Measurements from ENCODE around the gene LRRC42. TPM values are rescaled to one million over a fixed set of nuclear protein-coding genes. Genes with fewer than 3 reads are reported as not detected.

The LRRC42 gene
- total and polyA plus RNA-seq, 4 donors: 9.8 to 14.8 (median 10.9) TPM

DNA sequence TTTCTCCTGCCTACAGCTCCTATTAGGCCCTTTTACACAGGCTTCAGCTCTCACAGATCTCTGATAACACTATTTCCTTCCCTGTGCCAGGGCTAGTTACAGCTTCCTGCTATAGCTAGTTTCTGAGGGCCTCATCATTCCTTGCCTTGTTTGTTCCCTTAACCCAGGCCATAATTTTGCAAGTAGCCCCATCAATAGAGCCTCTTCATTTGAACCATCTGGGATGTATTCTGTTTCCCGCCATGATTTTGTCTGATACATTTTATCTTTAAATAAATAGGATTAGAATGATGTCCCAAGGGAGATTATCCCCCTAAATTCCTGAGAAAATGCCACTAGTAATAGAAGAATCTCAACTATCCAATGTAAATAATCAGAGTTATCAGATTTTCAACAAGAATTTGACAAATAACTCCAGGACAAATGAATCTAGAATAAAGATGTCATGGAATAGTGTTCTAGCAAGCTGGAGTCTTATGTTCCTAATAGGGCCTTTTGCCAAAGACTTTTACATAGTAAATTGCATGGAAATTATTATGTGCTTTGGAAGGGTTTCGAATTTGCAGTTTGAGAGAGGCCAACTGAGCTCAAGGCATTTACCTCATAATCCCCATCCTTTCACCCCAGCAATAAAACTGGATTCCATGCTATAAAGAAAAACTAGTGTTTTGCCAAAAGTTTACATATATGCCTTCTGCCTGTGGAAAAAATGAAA, 16.7 kb upstream of the LRRC42 start:
- no peaks in the 10 kb centered on the region for H3K27me3 ChIP-seq (ENCODE audit: control insufficient read depth in 4 of 4, insufficient read depth in 4 of 4, low read length in 3 of 4)
- 93% methylated on average over 2 of the region's 2 CpGs for WGBS
- no peaks in the 10 kb centered on the region for H3K4me1 ChIP-seq (ENCODE audit: control insufficient read depth in 4 of 4, insufficient read depth in 4 of 4, low read length in 3 of 4)
- H3K4me3 ChIP-seq (ENCODE audit: low read depth in 1 of 3, low read length in 3 of 3): no peak overlapping the region
- no peaks in the 10 kb centered on the region for H3K9me3 ChIP-seq (ENCODE audit: control insufficient read depth in 4 of 4, low read length in 3 of 4)
- H3K36me3 ChIP-seq (ENCODE audit: control insufficient read depth in 4 of 4, insufficient read depth in 3 of 4, low read depth in 1 of 4, low read length in 3 of 4): peaks cover 1 to 9% (median 7%) of the 10 kb centered on the region in 4 donors
- TF ChIP-seq, protein P1, sequence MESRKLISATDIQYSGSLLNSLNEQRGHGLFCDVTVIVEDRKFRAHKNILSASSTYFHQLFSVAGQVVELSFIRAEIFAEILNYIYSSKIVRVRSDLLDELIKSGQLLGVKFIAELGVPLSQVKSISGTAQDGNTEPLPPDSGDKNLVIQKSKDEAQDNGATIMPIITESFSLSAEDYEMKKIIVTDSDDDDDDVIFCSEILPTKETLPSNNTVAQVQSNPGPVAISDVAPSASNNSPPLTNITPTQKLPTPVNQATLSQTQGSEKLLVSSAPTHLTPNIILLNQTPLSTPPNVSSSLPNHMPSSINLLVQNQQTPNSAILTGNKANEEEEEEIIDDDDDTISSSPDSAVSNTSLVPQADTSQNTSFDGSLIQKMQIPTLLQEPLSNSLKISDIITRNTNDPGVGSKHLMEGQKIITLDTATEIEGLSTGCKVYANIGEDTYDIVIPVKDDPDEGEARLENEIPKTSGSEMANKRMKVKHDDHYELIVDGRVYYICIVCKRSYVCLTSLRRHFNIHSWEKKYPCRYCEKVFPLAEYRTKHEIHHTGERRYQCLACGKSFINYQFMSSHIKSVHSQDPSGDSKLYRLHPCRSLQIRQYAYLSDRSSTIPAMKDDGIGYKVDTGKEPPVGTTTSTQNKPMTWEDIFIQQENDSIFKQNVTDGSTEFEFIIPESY (IDR thresholded peaks at IDR 0.05): no peak
- TF ChIP-seq CTCF (IDR thresholded peaks at IDR 0.05; ENCODE audit: low read depth, low read length, missing input control) (no peak), REST (IDR thresholded peaks at IDR 0.05) (no peak), YY1 (IDR thresholded peaks at IDR 0.05) (no peak), HNF4G (IDR thresholded peaks at IDR 0.05) (no peak), TAF1 (conservative IDR thresholded peaks at IDR 0.05) (no peak), EGR1 (IDR thresholded peaks at IDR 0.05; ENCODE audit: low read depth in 2 of 2) (no peak), NR2F2 (IDR thresholded peaks at IDR 0.05) (no peak), RXRA (IDR thresholded peaks at IDR 0.05) (no peak), GABPA (IDR thresholded peaks at IDR 0.05 in 1 of 2, conservative IDR thresholded peaks at IDR 0.05 in 1 of 2) (no peak), FOXA1 (IDR thresholded peaks at IDR 0.05) (no peak)
- TF ChIP-seq, protein P2, sequence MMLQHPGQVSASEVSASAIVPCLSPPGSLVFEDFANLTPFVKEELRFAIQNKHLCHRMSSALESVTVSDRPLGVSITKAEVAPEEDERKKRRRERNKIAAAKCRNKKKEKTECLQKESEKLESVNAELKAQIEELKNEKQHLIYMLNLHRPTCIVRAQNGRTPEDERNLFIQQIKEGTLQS (IDR thresholded peaks at IDR 0.05): no peak
- H3K9ac ChIP-seq (ENCODE audit: low read depth in 1 of 2, low read length in 2 of 2): no peak overlapping the region
- no peak overlapping the region for H3K27ac ChIP-seq (ENCODE audit: low read depth in 1 of 2, low read length in 2 of 2)
- DNase-seq (ENCODE audit: low spot score): no peak

- Histone ChIP-seq H3K36me3 (ENCODE audit: control insufficient read depth in 4 of 4, insufficient read depth in 3 of 4, low read depth in 1 of 4, low read length in 3 of 4) (peaks cover 1 to 9% (median 9%) of the 10 kb centered on the region in 4 donors), H3K4me1 (ENCODE audit: control insufficient read depth in 4 of 4, insufficient read depth in 4 of 4, low read length in 3 of 4) (no peaks in the 10 kb centered on the region), H3K9ac (ENCODE audit: low read depth in 1 of 2, low read length in 2 of 2) (no peak overlapping the region), H3K27me3 (ENCODE audit: control insufficient read depth in 4 of 4, insufficient read depth in 4 of 4, low read length in 3 of 4) (no peaks in the 10 kb centered on the region), H3K27ac (ENCODE audit: low read depth in 1 of 2, low read length in 2 of 2) (no peak overlapping the region), H3K9me3 (ENCODE audit: control insufficient read depth in 4 of 4, low read length in 3 of 4) (peaks cover 0 to 4% (median under 1%) of the 10 kb centered on the region in 4 donors), H3K4me3 (ENCODE audit: low read depth in 1 of 3, low read length in 3 of 3) (no peak overlapping the region)
- 95% methylated on average over 3 of the region's 3 CpGs for WGBS
- no peak for TF ChIP-seq FOXA2 (IDR thresholded peaks at IDR 0.05)
- no peak for TF ChIP-seq GABPA (IDR thresholded peaks at IDR 0.05 in 1 of 2, conservative IDR thresholded peaks at IDR 0.05 in 1 of 2)
- no peak for TF ChIP-seq RAD21 (IDR thresholded peaks at IDR 0.05)
- no peak for TF ChIP-seq HNF4G (IDR thresholded peaks at IDR 0.05)
- DNase-seq (ENCODE audit: low spot score): no peak
Measured at GRCh38 chr1:53930932-53931331, 15.2 kb upstream of the LRRC42 start.
